GM18526 (cell line): ENCODE results near the gene BUB1B.

Experiments
- POLR2A ChIP-seq: IDR thresholded peaks from 3 replicates; pipeline ENCODE4 v1.6.1; 2011; ENCODE audit not compliant: insufficient read length; ENCODE audit errors: extremely low read depth

BUB1B gene

GRCh38 chr15:40244961-40245523 lies 84.2 kb downstream of the BUB1B start:
- TF ChIP-seq POLR2A: no peak

- no peak for TF ChIP-seq POLR2A
Observed at GRCh38 chr15:40245666-40246450, 85.0 kb downstream of the BUB1B start.

DNA sequence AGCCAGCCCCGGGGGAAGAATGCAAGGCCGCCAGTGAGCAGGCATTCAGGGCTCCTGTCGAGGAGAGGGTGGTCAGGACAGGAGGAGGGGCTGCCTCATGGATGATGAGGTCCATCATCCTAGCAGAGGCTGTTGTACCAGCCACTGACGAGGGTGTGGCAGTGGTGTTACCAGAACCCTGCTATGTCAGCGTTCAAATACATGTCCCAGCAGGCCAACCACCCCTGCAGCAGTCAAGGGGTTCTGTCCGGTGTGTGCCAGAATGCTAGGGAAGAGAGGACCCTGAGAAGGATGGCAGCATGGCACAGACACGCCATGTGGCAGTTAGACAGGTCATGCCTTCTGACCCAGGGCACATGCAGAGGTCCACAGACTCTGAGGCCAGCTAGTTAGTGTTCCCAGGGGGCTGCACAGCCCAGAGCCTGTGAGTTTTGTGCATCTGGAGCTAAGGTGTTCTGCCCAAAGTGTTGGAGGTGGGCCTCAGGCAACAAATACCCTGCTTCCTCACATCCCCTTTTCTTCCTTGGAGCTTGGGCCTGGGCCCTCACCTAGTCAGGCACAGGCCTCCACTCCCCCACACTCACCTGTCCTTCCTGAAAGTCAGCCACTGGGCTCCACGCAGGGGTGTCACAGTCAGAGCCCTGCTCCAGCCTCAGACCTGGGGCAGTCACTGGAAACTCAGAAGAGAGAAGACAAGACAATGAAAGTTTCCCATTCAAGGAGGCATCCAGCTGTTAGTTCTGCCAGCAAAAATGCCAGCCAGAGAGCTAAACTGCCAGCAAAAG lies 85.8 kb downstream of the BUB1B start:
- TF ChIP-seq POLR2A: no peak

GRCh38 chr15:40247406-40247971 lies 86.6 kb downstream of the BUB1B start:
- TF ChIP-seq POLR2A: no peak

- TF ChIP-seq POLR2A: no peak
Observed at GRCh38 chr15:40248006-40248783, 87.3 kb downstream of the BUB1B start.

DNA sequence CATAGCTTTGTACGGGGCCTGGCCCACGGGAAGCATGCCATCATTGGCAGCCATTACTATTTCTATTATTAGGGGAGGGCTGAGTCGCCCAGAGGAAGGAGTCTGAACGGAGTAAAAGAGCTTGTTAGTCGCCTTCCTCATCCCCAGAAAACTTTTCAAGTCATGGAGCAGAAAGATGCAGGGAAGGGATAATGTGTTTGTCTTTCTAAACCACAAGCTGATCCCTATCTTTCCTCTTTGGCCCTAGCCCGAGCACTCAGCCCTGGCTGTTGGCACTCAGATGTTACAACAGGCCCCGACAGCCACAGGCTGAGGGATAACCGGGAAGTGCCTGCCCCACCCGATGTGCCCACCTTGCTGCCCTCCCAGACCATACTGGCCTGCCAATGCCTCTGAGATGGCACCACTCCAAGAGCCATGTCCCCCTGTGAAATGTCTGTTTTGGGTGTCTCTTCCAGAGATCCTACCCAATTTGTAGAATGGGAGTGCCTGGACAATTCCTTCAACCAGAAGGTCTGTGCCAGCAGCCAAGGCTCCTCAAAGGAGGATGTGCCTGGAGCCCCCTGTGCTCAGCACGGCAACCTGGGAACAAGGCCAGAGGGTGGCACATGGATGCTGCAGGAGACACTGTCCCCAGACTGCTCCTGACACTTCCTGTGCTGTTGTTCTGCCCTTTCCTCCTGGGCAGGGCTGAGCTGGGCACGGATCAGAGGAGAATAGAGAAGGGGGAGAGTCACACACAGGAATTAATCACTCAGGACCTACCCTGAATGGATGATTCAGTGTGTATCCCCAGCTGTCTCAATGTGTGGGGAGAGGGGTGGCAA lies 88.8 kb downstream of the BUB1B start:
- no peak for TF ChIP-seq POLR2A

- TF ChIP-seq POLR2A: no peak
Observed at GRCh38 chr15:40250304-40250656, 89.4 kb downstream of the BUB1B start.

DNA sequence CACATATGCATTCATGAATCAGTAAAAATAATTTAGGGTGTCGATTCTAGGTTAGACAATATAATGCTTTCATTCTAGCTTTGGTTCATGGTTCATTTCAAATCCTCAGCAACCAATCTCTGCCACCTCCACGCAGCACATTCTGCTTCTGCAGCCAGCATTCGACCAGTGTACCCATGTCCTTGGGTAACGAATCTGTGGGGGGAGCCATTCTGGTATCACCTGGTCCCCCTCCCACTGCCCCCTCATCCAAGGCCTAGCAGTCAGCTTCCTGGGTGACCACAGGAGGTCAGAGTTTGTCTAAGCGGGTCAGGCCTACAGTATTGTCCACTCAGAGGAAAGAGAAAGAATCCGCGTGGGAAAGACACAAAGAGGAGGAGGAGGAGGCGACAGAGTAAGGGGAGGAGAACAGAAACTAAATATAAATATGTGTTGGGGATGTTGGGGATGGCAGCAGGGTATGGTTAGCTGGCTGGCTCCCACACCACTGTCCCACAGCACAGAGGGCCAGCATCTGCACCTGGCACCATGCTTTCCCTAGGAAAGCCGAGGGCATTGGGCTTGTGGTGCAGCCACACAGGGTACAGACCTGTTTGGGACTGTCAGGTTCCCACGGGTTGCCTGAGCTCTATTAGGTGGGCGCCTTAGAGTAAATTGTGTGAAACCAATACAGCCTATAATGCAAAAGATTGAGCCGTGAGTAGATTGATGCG lies 90.1 kb downstream of the BUB1B start:
- no peak for TF ChIP-seq POLR2A

DNA sequence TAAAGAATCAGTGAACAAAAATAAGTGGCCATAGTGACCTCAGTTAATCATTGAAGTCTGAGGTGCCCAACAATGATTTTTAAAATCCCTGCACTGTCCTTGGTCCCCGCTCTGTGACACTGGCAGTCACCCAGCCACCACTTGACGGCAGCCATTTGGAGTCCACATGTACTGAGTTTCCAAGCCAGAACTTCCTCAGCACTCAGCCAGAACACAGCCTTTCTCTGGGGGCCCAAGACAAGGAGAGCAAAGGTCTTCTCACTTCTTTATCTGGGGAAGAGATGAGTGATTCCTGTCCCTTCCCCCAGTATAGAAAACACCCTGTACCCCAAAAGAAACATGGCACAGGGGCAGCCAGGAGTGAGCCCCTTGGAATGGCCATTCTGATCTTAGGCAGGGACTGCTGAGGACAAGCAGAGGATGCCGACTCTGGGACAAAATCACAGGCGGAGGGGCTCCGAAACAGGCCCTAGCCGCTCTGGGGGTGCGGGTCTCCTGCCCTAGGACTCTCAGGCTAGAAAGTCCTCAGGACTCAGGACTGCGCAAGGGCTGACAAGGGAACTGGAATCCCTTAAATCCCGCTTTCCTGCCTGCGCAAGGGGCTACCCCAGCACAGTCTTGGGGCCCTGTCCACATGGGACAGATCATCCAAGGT lies 90.7 kb downstream of the BUB1B start:
- TF ChIP-seq POLR2A: no peak

- TF ChIP-seq POLR2A: no peak
Observed at GRCh38 chr15:40252141-40252437, 91.2 kb downstream of the BUB1B start.

DNA sequence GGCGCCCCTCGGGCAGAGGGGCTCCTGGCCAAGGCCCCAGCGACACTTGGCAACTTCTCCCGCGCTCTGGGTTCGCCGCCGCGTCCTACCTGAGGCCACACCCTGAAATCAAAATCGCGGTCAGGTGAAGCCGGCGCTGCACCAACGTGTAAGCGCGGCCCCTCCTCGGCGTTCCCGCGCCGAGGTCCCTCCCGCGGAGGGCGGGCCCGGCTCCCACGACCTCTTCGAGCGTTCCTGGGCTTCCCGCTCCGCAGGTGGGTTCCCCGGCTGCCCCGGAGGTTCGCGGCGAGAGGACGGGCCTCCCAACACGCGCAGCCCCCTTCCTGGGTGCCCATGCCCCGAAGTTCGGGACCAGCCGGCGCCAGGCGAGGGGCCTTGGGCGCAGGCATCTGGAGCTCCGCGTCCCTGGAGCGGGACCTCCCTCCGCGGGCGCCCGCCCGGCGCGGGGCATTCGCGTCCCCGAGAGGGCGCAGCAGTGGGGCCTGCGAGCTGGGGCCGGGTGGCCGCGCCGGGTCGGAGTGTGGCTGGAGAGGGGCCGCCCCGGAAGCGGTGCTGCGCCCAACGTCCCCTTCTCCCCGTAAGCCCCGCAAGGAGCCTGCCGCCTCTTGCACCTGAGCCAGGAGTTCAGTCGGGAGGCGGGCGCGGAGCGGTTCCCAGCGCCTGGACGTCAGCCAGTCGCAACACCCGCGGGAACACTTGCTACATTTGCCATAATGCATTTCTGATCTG lies 91.7 kb downstream of the BUB1B start:
- no peak for TF ChIP-seq POLR2A

DNA sequence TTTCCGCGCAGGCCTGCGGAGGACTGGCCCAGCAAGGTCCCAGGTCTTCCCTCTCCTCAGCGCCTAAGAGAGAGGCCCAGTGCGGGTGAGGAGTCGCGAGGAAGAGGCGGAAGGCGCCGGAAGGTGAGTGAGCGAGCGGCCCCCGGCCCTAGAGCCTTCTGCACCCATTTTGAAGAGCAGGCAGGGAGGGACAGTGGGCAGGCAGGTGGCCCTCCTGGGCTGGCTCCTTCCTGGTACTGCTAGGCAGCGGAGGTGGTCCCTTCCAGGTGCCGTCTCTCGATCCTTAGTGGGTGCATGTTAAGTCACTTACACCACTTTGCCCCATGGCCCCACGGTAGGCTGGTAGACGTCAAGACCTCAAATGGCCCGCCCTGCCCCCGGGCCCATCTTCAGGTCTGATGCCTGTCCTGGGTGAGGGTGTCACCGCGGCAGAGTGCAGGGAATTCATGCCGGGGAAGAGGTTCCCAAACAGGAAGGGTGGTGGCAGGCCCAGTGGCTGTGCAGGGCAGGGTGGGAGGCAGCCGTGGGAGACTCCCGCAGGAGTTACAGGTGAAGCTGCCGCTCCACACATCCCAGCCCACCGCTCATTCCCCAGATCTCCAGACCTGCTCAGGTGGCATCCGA lies 92.4 kb downstream of the BUB1B start:
- no peak for TF ChIP-seq POLR2A
